Astrocyte of the hippocampus (primary cell): ENCODE measurements around the gene SHROOM2.
A peak's percentile ranks its signal among the peaks of the same experiment; 100 is the strongest.
"Not testable (repeated sequence)": the region's sequence is repeated elsewhere in the genome, so short reads cannot be mapped to it uniquely, and the experiment has no call there.

Experiments used
- DNase-seq: peaks from one replicate; pipeline ENCODE4 v3.0.0; 2011; ENCODE audit warnings: low read depth, low spot score

Gene SHROOM2

DNA sequence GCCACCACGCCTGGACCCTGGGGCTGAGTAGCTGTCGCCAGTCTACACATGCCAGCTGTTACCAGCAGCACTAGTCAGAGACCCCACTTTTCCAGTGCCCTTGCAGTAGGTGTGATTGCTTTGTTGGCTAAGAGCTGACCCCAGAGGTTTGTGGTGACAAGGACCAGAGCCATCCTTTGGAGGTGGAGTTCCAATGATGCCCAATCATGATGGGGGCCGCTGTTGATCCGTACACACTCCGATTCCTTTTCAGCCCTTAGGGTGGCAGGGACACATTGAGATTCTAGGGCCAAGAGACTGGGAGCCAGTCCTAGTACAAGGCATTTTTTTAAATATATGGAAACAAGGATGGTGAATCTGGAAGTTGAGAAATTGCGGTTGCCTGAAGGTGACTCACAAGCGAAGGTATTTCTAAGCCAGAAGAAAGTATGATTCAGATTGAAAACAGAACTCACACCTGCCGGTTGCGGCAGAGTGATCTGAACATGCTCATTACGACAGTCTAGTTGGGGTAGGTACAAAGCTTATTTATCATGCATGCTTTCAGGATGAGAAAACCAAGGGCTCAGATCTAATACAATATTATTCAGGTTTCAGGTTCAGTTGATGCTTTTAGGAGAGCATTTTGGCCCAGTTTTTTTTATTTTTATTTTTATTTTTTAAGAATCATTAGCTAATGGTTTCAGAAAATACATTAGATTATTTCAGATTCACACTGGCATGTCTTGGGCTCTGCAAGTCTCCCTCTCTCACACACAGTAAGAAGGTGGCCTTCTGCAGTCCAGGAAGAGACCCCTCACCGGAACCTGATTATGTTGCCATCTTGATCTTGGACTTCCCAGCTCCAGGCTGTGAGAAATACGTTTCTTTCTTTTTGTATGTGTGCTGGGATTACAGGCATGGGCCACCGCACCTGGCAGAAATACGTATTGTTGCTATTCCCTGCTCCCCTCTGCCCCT, 43.4 kb downstream of the SHROOM2 start:
- DNase-seq = peak; percentile 84

DNA sequence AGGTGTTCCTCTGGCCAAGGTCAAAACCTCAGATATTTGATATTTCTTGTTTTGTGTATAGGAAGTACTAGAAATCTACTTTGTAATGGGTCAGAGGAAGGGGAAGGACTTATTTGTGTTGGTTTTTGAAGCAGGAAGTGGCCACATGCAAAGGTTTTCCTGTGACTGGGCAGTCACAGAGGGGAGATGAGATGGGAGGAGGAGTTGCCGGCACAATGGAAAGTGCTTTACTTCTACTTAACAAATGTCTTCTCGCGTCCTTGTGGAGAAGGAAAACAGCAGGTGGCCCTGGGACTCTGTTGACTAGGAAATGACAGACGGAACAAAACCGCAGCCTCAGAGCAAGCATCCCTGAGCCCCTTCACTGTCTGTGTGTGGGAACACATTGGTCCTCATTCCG, 46.6 kb downstream of the SHROOM2 start:
- DNase-seq = no peak

DNA sequence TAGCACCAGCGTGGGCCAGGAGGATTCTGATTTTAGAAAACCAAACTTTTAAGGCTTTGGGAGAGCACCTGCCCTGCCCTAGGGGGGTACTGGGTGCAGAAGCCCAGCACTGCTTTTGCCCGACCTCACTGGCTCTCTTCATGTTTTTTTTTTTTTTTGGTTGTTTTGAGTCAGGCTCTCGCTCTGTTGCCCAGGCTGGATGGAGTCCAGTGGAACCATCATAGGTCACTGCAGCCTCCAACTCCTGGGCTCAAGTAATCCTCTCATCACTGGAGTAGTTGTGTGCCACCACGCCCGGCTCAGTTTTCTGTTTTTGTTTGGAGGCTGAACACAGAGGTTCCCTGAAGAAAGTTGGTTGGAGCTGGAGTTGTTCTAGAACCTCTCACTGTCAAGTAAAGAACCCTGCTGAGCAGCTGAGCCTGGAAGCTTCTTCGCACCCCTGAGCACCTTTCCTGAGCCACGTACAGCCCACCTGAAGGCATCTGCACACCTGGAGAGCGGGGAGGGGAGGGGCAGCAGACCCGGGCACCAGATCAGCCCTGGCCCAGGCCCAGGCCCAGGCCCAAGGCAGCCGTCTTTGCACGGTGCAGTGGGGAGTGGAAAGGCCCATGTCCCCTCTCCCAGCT, 49.5 kb downstream of the SHROOM2 start:
- peak; percentile 15 for DNase-seq

DNA sequence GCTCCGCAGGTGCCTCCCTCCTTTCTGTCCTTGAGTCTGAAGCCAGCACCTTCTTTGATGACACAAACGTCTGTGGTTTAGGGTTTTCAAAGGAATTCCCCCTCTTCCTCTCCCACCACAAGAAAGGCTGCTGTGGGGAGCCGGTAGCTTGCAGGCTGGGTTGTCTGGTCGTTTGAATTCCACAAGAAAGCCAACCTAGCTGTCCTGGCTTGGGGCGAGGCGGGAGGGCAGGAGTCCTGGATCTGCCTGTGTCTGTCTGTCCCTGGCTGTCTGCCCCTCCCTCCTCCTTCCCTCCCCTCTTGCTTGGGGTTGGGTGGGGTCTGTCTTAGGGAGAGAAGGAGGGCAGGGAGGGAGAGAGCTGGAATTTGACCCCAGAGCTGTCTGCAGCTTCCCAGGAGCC, 56.3 kb downstream of the SHROOM2 start:
- peak; percentile 44 for DNase-seq

DNA sequence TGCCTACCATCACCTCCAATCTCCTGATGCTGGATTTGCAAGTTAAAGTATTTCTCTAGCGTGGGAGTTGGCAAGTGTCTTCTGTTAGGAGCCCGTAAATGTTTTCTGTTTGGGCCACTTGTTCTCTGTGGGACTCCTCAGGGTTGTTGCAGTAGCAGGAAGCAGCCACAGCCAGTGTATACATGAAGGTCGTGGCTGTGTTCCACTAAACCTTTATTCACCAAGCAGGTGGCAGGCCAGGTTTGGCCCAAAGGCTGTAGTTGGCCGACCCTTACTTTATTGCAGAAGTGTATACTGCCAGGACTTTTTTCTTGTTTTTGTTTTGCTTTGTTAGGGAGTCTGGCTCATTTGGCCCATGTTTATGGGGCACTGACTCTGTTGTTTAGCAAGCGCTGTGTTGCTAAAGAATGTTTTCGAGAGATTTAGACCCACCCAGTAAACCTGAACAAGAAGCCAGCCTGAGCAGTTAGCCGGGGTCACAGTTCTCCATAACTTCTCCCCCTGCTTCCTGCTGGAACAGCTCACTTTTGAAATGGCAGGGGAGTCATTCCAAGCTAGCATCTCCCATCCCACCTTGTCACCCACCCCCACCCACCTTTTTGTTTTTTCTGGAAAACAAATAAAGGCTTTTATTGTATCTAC, 58.8 kb downstream of the SHROOM2 start:
- no peak for DNase-seq

DNA sequence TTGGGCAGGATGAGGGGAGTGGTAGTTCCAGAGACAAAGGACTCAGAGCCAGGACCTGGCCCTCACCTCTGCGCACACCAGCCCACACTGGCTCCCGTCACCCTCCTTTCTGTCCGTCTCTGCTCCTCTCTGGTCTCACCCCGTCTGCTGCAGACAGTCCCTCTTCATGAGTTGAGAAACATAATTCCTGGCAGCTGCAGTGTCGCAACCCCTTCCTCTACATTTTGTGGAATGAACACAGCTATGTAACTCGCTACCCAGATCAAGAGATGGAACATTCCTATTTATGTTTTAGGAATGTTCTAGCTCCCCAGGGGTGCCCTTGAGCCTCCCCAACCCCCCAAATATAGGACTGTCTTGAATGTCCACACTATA, 59.3 kb downstream of the SHROOM2 start:
- DNase-seq = no peak

DNA sequence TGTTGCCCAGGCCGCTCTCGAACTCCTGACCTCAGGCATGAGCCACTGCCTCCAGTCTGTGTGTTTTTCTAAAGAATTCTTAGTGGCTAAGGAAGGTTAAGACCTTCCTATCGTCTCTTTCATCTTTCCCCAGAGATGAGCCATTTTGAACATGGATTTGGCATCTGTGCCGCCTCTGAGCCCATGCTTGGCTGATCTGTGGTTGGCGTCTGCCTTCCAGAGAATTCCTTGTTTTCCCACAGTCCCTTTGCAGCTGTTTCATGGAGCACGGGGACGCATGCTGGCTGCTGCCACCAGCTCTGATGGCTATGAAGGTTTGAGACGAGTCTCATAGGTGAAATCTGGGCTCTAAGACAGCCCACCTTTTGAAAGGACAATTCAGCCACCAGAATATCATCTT, 60.4 kb downstream of the SHROOM2 start:
- peak; percentile 14 for DNase-seq

DNA sequence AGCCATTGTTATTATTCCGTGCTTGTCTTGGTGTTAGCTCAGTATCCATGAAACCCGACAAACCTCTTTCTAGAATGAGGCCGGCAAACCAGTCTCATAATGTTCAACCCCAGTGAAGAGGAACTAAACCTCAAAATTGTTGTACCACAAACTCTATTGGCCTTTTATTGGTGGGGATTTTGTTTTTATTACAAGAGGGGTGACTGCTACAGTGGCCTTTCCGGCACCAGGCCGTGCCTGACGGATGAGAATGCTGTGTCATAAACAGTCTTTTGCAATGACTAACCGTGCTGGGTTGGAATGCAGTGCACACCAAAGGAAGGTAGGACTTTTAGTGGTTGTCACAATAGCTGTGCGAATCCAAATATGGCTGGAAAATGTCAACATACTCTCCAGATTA, 60.8 kb downstream of the SHROOM2 start:
- DNase-seq = peak; percentile 65

DNA sequence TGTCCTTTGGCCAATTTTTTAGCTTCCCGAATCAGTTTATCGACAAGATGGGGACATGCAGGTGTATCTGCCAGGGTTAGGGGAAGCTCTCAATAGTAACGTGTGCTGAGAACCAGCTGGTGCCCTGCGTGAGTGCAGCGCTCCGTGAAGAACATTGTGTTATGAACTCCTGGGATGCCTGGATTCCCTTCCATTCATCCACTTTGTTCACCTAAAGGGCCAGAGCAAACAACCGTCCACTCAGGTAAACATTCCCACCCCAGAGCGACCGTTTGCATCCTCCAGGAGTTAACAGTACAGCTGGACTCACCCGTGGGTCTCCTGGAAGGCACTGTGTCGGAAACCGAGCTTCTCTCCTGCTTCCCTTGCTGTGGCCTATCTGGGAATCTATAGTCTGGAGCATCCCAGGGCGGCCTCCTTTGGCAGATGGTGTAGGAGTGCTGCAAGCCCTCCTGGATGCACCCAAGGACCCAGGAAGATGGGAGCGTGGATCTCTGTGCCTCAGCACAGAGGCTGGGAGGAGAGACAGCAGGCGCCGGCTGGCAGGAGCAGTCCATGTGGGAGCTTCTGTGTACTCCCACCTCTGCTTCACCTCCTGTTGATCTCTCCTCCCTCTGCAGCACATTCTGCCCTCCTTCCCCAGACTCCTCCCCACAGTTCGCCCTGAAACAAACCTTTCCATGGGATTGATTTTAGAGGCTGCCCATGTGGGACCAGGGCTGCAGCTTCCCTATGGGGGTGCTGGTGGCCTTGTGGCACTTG, 62.7 kb downstream of the SHROOM2 start:
- DNase-seq = no peak

DNA sequence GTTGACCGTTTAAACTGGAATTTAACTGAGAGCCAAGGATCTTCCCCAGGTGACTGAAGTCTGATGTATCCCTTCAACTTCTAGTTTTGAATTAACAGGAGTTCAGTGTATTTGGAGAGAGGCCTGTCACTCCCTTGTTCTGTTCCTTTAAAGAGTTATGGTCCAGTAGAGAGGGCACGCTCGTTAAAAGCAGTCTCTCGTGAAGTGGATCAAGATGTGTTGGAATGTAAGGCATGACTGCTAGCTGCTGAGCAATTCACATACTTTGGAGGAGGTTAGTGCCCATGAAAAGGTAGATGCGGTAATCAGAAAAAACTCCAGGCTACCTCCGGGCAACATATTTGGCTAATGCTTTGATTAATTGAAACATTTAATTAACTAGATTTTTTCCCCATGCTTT, 65.7 kb downstream of the SHROOM2 start:
- DNase-seq = peak; percentile 27

DNA sequence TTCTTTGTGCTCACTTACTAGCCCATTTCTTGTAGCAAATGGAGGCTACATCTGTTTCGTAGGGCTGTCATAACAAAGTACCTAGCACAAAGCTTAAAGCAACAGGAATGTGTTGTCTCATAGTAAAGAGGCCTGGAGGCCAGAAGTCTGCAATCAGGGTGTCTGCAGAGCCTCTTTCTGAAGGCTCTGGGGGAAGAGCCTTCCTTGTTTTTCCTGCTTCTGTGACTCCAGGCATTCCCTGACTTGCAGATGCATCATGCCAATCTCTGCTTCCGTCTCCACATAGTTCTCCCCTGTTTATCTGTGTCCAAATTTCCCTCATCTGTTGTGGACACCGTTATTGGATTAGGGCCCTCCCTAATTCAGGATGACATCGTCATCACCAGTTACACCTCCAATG, 67.1 kb downstream of the SHROOM2 start:
- no peak for DNase-seq

DNA sequence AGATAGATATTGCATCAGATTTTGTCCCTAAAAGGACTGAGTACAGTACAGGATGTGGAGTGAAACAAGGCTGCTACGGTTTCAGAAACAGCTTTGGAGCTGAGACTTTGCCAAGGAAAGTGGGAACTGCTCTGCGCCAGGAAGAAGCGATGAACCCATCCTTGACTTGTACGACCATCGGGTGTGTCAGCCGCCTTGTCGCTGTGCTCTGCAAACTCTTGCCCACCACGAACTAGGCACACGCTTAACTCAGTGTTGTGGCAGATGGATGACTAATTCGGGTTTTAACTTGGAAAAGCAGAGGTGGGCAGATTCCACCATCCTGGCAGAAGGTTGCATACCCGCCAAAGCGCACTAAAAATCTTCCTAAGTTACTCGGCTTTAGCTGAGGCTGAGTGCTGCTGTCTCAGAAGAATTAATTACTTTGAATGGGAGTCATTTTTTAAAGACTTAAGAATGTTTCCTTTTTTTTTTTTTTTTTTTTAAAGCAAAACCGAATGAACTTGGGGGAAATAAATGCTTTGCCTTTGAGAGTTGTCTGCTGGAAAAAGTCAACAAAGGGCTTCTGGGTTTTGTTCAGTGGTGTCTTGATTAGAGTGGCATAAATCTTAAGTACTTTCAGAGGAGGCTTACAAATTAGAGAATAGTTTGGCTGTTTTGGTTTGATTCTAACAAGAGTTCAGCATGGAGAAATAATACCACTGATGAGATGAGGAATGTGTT, 69.5 kb downstream of the SHROOM2 start:
- peak; percentile 20 for DNase-seq

DNA sequence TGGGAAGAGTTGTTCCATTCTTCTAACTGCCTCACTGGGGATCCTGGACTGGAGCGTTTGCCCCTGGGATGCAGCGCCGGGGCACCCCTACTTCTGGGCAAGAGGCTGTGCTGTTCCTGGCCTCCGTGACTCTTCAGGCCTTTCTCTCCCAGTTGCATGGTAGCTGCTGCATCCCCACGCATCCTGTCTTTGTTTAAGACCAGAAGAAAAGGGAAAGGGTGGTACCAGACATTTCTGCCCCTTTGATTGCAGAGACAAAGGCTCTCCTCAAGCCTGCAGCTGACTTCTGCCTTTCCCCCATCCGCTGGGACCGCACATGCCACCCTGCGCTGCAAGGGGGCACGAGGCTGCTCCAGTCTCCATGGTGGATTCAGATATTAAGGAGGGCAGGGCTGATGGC, 70.4 kb downstream of the SHROOM2 start:
- DNase-seq = no peak

DNA sequence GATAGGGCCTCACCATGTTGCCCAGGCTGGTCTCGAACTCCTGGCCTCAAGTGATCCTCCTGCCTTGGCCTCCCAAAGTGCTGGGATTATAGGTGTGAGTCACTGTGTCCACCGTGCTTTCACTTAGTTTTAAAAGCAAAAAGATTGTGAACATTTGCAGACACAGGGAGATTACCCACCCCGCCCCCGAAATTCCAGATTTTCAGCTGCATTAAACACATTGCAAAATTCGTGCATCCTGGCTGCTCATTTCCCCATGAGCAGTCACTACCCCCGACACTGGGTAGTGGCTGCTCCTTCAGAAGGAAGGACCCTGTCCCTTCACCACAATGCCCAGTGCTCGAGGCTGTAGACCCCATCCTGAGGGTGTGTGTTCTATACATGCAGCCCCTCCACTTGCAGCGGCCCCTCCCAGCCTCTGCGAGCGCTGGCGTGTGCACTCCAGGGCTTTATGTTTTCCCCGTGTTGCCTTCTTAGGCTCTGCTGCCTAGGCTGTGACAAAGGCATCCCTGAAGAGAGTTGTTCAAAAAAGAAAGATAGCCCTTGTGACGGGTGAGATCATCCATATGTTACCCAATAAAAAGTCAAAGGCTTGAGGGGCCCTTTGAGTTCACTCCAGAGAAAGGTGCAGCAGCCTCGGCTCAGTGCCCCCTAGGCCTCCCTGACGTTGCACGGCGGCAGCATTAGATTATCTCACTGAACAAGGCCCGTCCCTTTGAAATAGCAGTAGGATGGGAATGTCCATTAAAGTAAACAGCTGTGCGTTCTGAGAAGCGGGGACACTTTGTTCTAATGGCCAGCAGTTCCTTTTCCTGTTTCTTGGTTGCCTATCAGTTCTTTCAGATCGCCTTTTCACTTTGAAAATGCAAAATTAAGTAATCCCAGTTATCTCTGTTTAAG, 71.6 kb downstream of the SHROOM2 start:
- no peak for DNase-seq

DNA sequence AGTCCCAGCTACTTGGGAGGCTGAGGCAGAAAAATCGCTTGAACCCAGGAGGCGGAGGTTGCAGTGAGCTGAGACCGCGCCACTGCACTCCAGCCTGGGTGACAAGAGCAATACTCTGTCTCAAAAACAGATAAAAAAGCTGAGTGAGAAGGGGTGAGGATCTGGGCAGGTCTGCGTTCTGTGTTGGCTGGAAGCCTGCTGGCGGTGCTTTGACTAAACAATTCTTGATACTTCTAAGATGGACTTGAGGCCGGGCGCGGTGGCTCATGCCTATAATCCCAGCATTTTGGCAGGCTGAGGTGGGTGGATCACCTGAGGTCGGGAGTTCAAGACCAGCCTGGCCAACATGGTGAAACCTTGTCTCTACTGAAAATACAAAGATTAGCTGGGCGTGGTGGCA, 72.5 kb downstream of the SHROOM2 start:
- DNase-seq = not testable (repeated sequence)

DNA sequence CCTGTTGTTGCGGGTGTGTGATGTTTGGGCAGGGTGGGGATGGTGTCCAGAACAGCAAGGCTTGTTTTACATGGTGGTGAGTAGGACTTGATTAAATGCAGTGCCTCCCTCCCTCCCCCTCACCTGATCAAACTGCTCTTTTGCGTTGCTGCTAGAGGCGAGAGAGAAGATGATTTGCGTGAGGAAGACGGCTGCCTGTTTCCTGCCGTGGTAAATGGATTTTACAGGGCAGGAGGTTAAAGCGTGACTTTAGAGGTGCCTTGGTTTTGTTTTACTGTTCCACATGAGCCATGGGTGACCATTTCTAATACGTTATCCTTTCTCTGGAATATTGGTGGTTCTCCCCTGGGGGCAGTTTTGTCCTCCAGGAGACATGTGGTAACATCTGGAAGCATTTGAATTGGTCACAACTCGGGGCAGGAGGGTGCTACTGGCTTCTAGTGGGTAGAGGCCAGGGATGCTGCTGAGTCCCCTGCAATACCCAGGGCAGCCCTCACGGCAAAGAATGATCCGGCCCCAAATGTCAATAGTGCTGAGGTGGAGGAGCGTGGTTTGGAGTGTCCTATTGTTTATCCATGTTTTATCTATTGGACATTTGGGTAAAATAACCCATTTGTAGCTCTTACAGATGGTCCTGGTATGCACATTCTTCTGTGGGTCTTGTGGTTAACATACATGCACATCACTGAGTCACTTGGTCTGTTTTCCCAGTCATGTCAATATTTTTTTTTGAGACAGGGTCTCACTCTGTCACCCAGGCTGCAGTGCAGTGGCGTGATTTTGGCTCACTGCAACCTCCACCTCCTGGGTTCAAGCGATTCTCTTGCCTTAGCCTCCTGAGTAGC, 73.7 kb downstream of the SHROOM2 start:
- peak; percentile 49 for DNase-seq

DNA sequence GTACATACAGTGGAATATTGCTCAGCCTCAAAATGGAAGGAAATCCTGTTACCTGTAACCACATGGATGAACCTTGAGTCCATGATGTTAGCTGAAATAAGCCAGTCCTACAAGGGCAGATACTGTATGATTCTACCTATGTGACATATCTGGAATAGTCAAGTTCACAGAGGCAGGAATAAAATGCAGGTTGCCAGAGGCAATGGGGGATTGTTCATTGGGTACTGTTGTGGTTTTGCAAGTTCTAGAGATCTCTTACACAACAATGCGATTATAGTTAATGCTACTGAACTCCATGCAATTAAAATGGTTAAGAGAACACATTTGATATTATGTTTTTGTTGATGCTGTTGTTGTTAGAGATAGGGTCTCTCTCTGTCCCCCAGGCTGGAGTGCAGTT, 74.6 kb downstream of the SHROOM2 start:
- DNase-seq = no peak

DNA sequence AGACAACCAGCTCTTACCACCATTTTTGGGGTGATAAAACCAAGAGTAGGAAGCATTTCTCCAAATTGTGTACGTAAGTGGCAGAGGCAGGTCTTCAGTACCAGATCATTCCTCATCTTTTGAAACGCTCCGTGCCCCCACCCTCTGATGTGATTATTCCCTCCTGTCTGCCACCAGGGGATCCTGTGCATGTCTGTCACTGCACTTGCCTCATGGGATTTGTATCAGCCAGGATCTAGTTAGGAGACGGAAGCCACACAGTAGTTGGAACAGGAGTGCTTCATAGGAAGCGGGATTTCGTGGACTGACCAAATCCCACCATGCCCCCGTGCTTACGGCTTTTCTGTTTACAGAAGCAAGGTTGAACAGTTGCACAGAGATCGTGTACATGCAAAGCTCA, 75.5 kb downstream of the SHROOM2 start:
- no peak for DNase-seq

DNA sequence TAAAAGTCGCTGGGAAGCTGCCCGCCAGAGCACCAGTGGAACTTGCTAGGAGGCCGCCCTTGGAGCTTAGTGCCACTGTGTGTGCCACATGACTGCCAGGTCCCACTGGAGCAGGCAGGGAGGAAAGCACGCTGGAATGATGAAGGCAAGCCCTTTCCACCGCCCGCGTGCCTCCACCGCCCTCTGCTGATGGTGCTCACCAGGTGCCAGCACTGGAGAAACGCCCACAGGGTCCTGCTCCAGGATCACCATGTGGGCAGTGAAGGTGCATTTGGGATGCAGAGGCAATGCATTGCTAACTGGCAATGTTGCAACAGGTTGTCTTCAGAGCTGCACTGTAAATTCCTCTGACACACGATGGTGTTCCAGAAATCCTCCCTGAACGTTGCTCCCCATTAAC, 76.3 kb downstream of the SHROOM2 start:
- DNase-seq = no peak
